Activated CD4-positive, alpha-beta T cell treated with anti-CD3 and anti-CD28 coated beads, Interleukin-2, amount 10 ng/mL, durations not matched to agents 24 days and 14 days (primary cell): ENCODE data around the gene MYBPHL. TPM values are rescaled to one million over a fixed set of nuclear protein-coding genes. Genes with fewer than 3 reads are reported as not detected.
A peak's percentile ranks its signal among the peaks of the same experiment; 100 is the strongest.

ENCODE experiments used
- DNase-seq: peaks from one replicate; pipeline ENCODE4 v3.0.0; 2022
- H3K27ac Mint-ChIP-seq: one replicate; pipeline ENCODE4 v1.8.0; 2022; ENCODE audit warnings: mild to moderate bottlenecking, mixed read lengths
- H3K27me3 Mint-ChIP-seq: one replicate; pipeline ENCODE4 v1.8.0; 2022; ENCODE audit warnings: mixed read lengths
- H3K36me3 Mint-ChIP-seq: one replicate; pipeline ENCODE4 v1.8.0; 2022; ENCODE audit warnings: low read depth, mild to moderate bottlenecking, mixed read lengths
- H3K4me1 Mint-ChIP-seq: one replicate; pipeline ENCODE4 v1.8.0; 2021; ENCODE audit warnings: mixed read lengths
- H3K4me3 Mint-ChIP-seq: one replicate; pipeline ENCODE4 v1.8.0; 2022; ENCODE audit warnings: mild to moderate bottlenecking, moderate library complexity, mixed read lengths
- H3K9me3 Mint-ChIP-seq: one replicate; pipeline ENCODE4 v1.8.0; 2021; ENCODE audit warnings: mixed read lengths
- intact Hi-C: fragments of 100-400 bp; cut with micrococcal nuclease; formaldehyde crosslinking; loops from one replicate; pipeline ENCODE4 v1.15.1; 2023
- total RNA-seq: library from RNA; stranded (reverse); gene quantifications from 2 replicates; pipeline ENCODE4 v1.2.3, GENCODE V29; 2022

MYBPHL gene
- total RNA-seq, 1 donor from 2014 or later: not detected

- Mint-ChIP-seq H3K4me3 (peak overlapping the region; percentile 95), H3K4me1 (peaks cover 24% of the 10 kb centered on the region), H3K27me3 (no peaks in the 10 kb centered on the region), H3K9me3 (no peaks in the 10 kb centered on the region), H3K27ac (no peak overlapping the region), H3K36me3 (peaks cover 7% of the 10 kb centered on the region)
- intact Hi-C loops: loop anchor here (2.0 to 5.0 kb wide), 2 partner anchors 251 to 340 kb away; no protein-coding TSS in a partner anchor
- no peak for DNase-seq
Measured at GRCh38 chr1:109281680-109282496, 24.9 kb downstream of the MYBPHL start.

- H3K27ac Mint-ChIP-seq: no peak overlapping the region
- intact Hi-C loops: loop anchor here (5.0 kb wide), 1 partner anchor 341 kb away; no protein-coding TSS in a partner anchor
- H3K4me3 Mint-ChIP-seq: no peak overlapping the region
Measured at GRCh38 chr1:109280862-109281261, 25.9 kb downstream of the MYBPHL start.

DNA sequence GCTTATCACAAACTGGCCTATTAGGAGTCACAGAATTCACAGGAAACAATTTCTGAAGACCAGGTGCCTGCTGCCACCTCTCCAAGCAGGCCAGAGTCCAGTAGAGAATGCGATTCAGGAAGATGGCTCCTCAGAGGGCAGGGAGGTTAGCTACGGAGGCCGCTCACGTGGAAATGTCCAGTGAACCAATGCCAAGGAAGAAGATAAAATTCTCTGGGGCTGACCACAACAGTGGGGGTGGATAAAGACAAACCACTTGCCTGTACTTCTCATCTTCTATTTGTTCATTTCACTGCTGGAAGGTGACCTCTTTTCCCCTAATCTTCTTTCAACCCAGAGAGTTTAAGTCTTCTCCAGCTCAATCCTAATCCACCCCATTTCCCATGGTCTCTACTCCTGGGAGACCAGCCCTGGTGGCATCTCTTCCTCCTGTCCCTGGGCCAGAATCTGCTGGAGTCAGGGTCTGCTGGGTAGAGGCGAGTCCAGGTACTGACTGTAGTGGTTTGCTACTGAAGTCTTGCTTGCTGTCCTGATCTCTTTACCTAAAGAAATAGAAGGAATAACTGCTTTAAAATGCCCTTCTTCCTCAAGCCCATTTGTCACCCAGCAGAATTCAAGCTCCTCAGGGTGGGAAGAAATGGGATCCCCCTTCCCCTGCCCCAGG is 27.1 kb downstream of the MYBPHL start:
- Mint-ChIP-seq H3K27ac (no peak overlapping the region), H3K27me3 (no peaks in the 10 kb centered on the region), H3K9me3 (no peaks in the 10 kb centered on the region), H3K4me1 (peaks cover 24% of the 10 kb centered on the region), H3K4me3 (no peak overlapping the region), H3K36me3 (peaks cover 7% of the 10 kb centered on the region)
- no peak for DNase-seq
- intact Hi-C loops: loop anchor here (5.0 kb wide), 1 partner anchor 343 kb away; no protein-coding TSS in a partner anchor

More at GRCh38 chr1:109280862-109281261, 25.9 kb downstream of the MYBPHL start:
- H3K27me3 Mint-ChIP-seq: no peaks in the 10 kb centered on the region
- peaks cover 24% of the 10 kb centered on the region for H3K4me1 Mint-ChIP-seq
- DNase-seq: no peak
- H3K36me3 Mint-ChIP-seq: peaks cover 7% of the 10 kb centered on the region
- H3K9me3 Mint-ChIP-seq: no peaks in the 10 kb centered on the region

DNA sequence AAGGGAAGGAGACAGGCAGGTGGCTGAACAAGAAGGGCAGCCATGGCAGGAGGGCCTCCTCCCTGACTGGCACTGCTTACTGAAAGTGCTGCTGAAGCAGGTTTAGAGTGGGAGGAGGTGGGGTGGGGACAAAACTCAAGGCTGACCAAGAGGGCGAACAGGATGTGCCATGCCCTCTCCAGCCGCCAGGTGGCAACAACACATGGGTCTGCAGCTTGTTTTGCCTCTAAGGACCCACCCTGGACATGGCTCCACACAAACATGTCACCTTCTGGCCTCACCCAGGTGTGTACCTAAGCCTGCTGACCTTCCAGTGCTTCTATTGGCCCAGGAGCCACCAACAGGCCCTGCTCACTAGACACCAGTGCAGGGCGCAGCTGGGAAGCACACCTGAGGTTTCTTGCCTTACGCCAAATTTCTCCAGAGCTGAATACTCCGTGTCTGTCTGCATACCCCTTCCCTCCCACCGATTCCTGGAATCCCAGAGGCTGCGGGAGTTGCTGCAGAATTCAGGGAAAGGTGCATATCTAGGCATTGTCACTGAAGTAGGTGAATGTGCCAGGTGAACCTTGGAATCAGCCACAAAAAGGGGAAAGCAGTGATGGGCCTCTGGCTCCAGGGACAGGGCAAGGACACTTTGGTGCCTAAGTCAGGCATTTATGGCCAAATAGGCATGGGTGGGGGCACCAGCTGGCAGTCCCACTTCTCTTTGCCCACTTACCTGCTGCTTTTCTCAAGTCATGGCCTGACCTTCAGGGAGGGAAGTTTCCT is 29.2 kb downstream of the MYBPHL start:
- H3K36me3 Mint-ChIP-seq: peaks cover 7% of the 10 kb centered on the region
- H3K9me3 Mint-ChIP-seq: no peaks in the 10 kb centered on the region
- intact Hi-C loops: loop anchor here (1.0 kb wide), 2 partner anchors 122 to 255 kb away; no protein-coding TSS in a partner anchor
- no peak overlapping the region for H3K27ac Mint-ChIP-seq
- peak; percentile 91 for DNase-seq
- H3K27me3 Mint-ChIP-seq: no peaks in the 10 kb centered on the region
- H3K4me3 Mint-ChIP-seq: no peak overlapping the region
- H3K4me1 Mint-ChIP-seq: peaks cover 17% of the 10 kb centered on the region

DNA sequence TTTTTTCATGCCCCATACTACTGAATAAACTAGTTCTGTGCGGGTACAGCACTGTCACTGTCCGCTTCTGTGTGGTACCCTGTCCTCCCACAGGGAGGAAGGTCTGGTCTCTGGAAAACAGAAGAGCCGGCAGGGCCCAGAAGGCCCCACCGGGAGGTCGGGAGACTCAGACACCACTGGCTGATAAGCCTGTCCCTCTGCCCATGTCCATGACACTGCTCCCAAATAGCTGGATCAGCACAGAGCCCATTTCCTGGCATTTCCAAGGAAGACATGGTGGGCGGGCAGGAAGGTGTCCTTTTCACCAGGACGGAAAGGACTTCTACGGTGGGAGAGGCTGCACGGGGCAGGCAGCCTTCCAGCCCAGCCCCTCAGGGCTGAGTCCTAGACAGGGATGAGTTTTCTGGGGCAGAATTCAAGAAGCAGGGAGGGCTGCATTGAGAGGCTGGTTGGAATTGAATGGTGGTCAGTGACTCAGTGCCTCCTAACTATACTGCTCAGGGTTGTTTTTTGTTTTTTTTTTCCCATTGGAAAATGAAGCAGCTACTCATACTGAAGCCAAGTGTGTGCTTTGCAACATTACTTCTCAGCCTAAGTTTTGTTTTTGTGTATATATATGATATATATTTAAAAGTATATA is 31.0 kb downstream of the MYBPHL start:
- no peak overlapping the region for H3K27ac Mint-ChIP-seq
- no peak overlapping the region for H3K4me3 Mint-ChIP-seq
- peaks cover 7% of the 10 kb centered on the region for H3K4me1 Mint-ChIP-seq
- H3K9me3 Mint-ChIP-seq: no peaks in the 10 kb centered on the region
- H3K27me3 Mint-ChIP-seq: no peaks in the 10 kb centered on the region
- no peak for DNase-seq
- peaks cover 2% of the 10 kb centered on the region for H3K36me3 Mint-ChIP-seq
- intact Hi-C loops: no loop called here

- Mint-ChIP-seq H3K9me3 (no peaks in the 10 kb centered on the region), H3K27me3 (no peaks in the 10 kb centered on the region), H3K4me1 (peaks cover 7% of the 10 kb centered on the region), H3K27ac (no peak overlapping the region), H3K4me3 (no peak overlapping the region), H3K36me3 (peaks cover 2% of the 10 kb centered on the region)
- intact Hi-C loops: no loop called here
- no peak for DNase-seq
Measured at GRCh38 chr1:109274533-109275476, 32.0 kb downstream of the MYBPHL start.

DNA sequence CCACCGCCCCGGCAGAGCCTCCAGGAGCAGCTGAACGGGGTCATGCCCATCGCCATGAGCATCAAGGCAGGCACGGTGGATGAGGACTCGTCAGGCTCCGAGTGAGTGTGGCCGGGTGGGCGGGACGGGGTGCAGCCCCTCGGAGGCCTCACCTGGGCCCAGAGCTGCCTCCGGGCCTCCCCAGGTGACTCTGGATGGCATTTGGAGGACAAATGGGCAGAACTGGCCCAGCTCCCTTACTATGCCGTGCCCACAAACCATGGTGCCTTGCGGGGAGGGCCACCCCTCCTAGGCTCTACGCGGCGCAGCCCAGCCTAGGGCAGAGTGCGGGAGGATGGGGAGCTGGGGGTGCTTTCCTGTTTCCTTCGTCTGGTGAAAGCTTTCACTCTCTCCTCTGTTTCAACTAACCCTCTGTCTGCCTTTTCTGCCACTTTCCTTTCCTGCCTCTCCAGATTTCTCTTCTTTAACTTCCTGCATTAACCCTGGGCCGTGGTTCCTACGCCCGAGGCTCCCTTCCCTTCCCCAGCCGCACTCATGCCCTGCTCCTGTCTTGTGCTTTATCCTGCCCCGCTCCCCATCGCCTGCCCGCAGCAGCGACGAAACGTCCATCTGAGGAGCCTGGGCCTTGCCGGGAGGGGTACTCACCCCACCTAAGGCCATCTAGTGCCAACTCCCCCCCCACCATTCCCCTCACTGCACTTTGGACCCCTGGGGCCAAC is 33.1 kb downstream of the MYBPHL start:
- Mint-ChIP-seq H3K36me3 (peaks cover 2% of the 10 kb centered on the region), H3K27me3 (no peaks in the 10 kb centered on the region), H3K9me3 (no peaks in the 10 kb centered on the region), H3K4me3 (no peak overlapping the region), H3K4me1 (peaks cover 7% of the 10 kb centered on the region), H3K27ac (no peak overlapping the region)
- DNase-seq: no peak
- intact Hi-C loops: no loop called here

DNA sequence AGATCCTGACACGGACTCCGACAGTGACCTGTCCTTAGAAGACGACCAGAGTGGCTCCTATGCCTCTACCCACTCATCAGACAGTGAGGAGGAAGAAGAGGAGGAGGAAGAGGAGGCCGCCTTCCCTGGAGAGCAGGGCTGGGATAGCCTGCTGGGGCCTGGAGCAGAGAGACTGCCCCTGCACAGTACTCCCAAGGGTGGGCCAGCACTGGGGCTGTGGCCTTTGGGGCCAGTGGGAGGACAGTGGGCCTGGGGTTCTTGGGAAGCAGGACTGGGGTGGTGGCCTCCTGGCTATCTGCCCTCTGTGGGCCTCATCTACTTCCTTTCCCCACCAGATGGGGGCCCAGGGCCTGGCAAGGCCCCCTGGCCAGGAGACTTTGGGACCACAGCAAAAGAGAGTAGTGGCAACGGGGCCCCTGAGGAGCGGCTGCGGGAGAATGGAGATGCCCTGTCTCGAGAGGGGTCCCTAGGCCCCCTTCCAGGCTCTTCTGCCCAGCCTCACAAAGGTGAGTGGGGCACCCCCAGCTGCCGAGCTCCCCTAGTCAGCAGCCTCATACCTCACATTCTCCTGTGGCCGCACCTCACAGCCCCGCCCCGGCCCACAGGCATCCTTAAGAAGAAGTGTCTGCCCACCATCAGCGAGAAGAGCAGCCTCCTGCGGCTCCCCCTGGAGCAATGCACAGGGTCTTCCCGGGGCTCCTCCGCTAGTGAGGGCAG is 33.8 kb downstream of the MYBPHL start:
- Mint-ChIP-seq H3K4me3 (no peak overlapping the region), H3K4me1 (peaks cover 7% of the 10 kb centered on the region), H3K9me3 (no peaks in the 10 kb centered on the region), H3K36me3 (no peaks in the 10 kb centered on the region), H3K27me3 (no peaks in the 10 kb centered on the region), H3K27ac (no peak overlapping the region)
- intact Hi-C loops: no loop called here
- DNase-seq: no peak

DNA sequence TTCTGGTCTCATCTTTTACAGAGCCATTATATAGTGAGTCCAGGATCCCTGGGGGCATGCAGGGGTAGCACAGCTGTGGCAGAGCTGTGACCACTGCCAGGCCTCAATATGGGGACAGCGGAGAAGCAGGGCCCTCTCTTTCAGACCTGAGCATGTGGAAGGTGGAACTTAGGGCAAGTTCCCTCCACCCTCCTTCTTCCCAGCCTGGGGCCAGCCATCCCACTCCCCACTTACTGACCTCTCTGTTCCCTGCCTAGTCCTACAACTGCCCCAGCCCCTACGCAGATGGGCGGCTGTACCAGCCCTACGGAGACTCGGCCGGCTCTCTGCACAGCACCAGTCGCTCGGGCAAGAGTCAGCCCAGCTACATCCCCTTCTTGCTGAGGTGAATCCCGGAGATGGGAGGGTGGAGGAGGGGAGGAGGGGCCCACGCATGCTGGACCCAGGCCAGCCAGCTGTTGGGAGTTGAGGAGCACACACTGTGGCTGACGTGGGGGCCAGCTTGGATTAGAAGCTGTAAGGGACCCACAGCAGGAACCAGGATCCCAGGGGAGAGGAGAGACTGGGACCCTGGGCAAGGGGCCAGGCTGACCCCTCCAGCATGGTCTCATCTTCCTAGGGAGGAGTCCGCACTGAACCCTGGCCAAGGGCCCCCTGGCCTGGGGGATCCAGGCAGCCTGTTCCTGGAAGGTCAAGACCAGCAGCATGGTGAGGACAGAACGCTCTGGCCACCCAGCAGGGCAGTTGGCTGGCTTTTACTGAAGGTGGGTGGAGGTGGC is 34.6 kb downstream of the MYBPHL start:
- no peaks in the 10 kb centered on the region for H3K9me3 Mint-ChIP-seq
- DNase-seq: no peak
- H3K27ac Mint-ChIP-seq: no peak overlapping the region
- no peaks in the 10 kb centered on the region for H3K36me3 Mint-ChIP-seq
- intact Hi-C loops: no loop called here
- peaks cover 4% of the 10 kb centered on the region for H3K4me1 Mint-ChIP-seq
- no peak overlapping the region for H3K4me3 Mint-ChIP-seq
- H3K27me3 Mint-ChIP-seq: no peaks in the 10 kb centered on the region

DNA sequence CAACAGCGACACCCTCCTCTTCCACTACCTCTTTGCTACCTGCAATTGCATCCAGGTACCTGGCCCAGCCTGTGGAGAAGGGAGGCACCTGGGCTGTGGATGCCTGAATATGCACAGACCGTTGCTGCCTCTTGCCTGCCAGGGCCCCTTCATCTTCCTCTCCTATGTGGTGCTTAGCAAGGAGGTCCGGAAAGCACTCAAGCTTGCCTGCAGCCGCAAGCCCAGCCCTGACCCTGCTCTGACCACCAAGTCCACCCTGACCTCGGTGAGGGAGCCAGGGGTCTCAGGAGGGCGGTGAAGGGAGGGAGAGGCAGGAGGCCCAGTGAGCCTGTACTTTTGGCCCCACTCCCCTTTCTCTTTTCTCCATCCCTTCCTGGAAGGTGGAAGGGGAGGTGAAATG is 35.4 kb downstream of the MYBPHL start:
- Mint-ChIP-seq H3K9me3 (no peaks in the 10 kb centered on the region), H3K27me3 (no peaks in the 10 kb centered on the region), H3K36me3 (no peaks in the 10 kb centered on the region), H3K27ac (no peak overlapping the region), H3K4me1 (peaks cover 2% of the 10 kb centered on the region), H3K4me3 (no peak overlapping the region)
- intact Hi-C loops: no loop called here
- no peak for DNase-seq

DNA sequence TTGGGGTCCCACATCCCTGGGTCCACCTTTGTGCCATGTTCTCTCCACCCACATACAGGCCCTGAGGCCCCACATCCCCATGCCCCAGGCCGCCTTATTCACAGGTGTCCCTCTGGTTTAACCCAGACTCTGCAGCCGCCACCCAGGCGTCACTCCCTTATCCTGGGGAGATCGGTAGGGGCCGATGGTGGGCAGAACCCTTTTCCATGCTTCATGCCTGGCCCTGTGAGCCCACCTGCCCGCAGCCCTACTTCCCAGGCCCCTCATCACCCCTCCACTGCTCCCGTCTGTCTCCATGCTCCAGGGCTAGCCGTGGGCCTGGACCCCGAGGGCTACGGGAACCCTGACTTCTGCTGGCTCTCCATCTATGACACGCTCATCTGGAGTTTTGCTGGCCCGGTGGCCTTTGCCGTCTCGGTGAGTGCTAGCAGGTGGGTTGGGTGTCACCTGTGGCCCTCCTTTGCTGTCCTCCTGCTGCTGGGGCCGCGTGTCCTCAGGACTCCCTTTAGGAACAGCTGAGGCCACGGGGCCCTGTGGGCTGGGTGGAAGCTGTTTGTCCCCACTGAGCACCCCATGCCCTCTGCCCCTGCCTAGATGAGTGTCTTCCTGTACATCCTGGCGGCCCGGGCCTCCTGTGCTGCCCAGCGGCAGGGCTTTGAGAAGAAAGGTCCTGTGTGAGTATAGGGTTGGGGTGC is 36.0 kb downstream of the MYBPHL start:
- Mint-ChIP-seq H3K27me3 (no peaks in the 10 kb centered on the region), H3K4me3 (no peak overlapping the region), H3K36me3 (no peaks in the 10 kb centered on the region), H3K4me1 (peaks cover 2% of the 10 kb centered on the region), H3K9me3 (no peaks in the 10 kb centered on the region), H3K27ac (no peak overlapping the region)
- intact Hi-C loops: no loop called here
- no peak for DNase-seq
